Spleen (tissue), 7 donors: ENCODE data around the gene RAB10.

ENCODE experiments used
- POLR2AphosphoS5 ChIP-seq, 3 donors: sonication (generic); formaldehyde crosslinking; IDR thresholded peaks; one replicate each; pipeline ENCODE4 v1.5.1; 2017; ENCODE audit warnings: antibody characterized with exemption in 3 of 3
- TF ChIP-seq, protein P1 (sequence below), 11 experiments: fragments of 200-600 bp in 7 of 11; fragments of 450-650 bp in 4 of 11; sonication (generic) in 4 of 11; IDR thresholded peaks in 8 of 11; conservative IDR thresholded peaks in 3 of 11; 1 replicate in 7 of 11; 2 replicates in 4 of 11; pipeline versions ENCODE4 v1.4.0 to v1.8.0; 2016 to 2021; ENCODE audit warnings: antibody characterized with exemption in 11 of 11, inconsistent platforms in 4 of 11, mild to moderate bottlenecking in 1 of 11
- donor health status: DM: no; HTN: no; CAD: no; lungs with moderate emphysema.
- donor health status: DM: no; HTN: no; CAD: no.
- donor health status: DM: no; HTN: no; CAD: no.

DNA sequence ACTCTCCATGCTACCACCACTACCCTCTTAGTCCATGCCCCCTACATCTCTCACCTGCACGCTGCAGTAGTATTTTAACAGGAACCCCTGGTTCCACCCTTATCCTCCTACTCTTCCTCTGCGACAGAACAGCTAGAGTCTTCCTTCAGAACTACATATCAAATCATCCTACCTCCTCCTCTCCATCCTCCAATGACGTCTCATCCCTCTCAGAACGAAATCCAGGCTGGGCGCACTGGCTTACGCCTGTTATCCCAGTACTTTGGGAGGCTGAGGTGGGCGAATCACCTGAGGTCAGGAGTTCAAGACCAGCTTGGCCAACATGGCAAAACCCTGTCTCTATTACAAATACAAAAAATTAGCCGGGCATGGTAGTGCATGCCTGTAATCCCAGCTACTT, 41.3 kb upstream of the RAB10 start:
- TF ChIP-seq, protein P1, sequence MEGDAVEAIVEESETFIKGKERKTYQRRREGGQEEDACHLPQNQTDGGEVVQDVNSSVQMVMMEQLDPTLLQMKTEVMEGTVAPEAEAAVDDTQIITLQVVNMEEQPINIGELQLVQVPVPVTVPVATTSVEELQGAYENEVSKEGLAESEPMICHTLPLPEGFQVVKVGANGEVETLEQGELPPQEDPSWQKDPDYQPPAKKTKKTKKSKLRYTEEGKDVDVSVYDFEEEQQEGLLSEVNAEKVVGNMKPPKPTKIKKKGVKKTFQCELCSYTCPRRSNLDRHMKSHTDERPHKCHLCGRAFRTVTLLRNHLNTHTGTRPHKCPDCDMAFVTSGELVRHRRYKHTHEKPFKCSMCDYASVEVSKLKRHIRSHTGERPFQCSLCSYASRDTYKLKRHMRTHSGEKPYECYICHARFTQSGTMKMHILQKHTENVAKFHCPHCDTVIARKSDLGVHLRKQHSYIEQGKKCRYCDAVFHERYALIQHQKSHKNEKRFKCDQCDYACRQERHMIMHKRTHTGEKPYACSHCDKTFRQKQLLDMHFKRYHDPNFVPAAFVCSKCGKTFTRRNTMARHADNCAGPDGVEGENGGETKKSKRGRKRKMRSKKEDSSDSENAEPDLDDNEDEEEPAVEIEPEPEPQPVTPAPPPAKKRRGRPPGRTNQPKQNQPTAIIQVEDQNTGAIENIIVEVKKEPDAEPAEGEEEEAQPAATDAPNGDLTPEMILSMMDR (IDR thresholded peaks at IDR 0.05 in 8 of 11, conservative IDR thresholded peaks at IDR 0.05 in 3 of 11), result no peak
- TF ChIP-seq POLR2AphosphoS5 (IDR thresholded peaks at IDR 0.05), result no peak
